Nucleus accumbens (tissue), 56 donors: Measurements from ENCODE around the gene ZDHHC14.
A peak's percentile ranks its signal among the peaks of the same experiment; 100 is the strongest.

Source experiments
- DNase-seq, 56 donors: peaks; one replicate each; lab custom pipeline; 2025; lab: John Stamatoyannopoulos, UW

ZDHHC14 gene

DNA sequence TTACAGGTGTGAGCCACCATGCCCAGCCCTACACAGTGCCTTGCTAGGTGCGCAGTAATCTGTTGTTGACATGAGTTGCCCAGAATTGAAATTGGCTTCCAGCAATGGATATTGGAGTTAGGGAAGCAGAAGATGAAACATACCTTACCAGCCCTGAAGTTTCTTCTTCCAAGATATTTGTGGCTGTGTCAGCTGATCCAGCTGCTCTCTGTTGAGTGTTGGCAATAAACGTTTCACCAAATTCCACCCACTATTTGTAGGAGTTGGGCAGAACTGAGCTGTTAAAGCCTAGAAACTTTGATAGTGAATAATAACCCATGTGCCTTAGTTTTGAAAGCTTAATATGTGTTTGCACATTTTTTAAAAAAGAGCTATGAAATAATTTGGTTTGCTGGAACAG, 223.8 kb downstream of the ZDHHC14 start:
- DNase-seq: peak in 4 of 56 donors; percentile 14 to 41 (median 24)

DNA sequence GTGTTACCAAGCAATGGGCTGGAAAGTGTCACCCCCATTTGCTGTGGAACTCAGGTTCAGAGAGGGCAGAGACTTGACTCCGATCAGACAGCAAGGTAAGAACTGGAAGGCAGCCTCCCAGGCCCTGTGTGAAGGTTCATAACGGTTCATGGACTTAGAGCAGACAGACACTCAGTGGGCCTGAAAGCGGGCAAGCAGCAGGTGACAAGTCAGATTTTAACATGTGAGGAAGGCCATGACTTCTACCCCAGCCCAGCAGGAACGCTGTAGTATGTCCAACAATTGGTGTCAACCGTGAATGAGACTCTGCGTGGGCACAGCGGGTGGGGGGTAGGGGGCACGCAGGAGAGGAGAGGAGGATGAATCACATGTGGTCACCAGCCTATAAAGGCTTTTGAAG, 224.5 kb downstream of the ZDHHC14 start:
- no peak for DNase-seq

DNA sequence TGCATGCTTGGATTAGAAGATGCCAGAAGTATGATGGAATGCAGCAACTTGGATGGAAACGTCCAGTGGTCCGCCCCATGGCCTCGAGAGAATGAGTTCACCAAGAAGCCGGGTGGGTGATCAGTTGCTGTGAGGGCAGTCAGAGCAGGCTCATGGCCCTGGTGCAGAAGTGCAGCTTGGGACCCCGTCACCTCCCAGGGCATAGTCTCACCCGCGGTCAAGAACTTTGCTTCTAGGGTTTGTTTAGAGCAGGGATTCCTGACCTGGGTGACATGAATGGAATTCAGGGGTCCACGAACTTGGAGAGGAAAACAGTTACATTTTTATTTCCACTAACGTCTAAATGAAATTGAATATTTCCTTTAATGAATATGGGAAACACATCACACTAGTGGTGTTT, 225.5 kb downstream of the ZDHHC14 start:
- no peak for DNase-seq

DNA sequence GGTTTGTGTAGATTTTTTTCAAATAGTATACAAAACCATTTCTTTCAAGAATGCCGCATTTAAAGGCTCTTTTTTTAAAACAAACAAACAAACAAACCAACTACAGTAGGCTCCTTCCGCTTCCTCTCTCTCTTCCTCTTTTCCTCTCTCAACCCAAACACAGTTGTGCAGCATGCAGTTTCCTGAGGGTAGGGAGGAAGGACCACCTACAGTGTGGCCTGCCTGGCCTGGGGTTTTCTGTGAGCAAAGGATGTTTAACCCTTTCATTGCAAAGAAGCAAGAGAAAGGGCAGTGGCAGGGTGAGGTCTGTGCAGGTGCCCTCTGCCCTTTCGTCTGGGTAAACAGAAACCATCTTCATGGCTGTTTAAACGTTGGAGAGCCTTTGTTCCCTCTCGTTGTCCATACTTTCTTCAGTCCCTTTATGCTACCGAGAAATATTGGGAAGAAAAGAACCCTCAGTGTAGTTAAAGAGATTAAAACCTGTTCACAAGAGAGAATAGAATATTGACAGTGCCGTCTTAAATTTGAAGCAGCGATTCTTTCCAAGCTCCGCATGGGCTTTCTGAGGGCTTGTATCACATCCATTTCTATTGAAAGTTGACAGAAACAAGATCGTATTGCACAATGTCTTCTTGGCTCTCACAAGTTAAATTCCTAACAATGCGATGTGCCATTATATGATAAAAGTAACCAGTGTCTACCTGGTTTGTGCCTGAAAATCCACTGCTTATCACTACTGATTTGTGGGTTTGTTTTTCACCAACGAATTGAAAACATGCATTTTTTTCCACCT, 226.5 kb downstream of the ZDHHC14 start:
- no peak for DNase-seq

DNA sequence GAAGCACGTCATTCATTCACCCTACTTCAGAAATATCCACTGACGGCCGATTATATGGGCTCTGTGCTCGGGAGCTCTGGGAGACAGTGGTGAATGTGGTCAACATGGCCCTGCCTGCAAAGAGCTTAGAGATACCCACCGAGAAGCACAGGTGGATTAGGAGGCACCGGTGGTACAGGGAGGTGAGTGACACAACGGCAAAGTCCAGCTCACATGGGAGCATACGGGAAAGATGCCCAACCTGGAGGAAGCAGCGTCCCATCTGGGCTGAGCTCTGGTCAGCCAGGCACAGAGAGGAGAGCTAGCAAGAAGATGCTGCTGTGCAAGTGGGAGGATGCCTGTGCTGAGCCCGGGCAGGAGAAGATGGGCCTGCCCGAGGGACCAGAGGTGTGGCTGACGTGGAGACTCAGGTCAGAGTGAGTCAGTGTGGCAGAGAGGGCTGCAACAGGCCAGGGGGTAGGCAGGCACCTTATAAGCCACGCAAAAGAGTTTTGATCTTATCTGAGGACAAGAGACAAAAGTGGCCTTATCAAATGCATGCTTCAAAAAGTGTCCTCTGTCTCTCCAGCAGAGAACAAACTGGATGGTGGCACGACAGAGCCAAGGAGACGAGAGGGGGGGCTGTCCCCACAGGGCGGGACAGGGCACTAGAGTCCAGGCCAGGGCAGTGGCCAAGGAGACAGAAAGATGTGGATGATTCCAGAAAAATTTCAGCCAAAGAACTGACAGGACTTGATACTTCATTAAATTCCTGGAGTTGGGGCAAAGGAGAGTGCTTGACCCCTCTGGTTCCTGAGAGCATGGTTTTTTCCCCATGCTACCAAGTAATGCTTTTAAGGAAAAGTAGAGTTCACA, 227.5 kb downstream of the ZDHHC14 start:
- no peak for DNase-seq

DNA sequence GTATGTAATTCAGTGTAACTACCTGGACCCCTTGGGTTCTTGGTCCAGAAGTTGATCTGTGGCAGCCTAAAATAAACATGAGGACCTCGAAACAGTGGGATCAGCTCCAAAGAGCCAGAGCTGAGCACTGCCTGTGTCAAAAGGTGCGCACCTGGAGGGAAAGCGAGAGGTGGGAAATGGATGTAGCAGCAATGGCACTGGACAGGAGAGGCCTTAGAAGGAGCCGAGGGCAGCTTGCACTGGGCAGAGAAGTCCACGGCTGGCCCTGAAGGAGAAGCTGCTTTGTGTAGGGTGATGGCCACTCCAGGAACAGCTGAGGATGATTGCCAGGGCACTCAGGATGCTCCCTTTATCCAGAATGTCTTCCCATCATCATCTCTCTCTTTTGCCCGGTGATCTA, 228.1 kb downstream of the ZDHHC14 start:
- no peak for DNase-seq

DNA sequence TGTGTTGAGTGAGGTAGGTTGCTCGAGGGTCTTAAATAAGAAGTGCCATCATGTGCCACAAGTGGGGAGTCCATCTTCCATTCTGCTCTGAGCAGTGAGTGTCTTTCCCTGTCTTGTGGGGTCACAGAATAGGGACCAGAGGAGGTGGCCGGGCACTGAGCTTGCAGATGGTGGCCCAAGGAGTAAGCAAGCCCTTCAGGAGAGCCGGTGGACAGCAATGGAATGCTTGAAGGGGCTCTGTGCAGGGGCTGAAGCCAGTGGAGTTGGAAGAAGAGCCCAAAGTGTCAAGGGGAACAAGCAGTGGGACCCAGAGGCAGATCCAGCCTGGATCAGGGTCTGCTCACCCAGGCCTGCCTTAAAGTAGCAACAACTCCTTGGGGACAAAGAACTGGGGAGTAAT, 228.6 kb downstream of the ZDHHC14 start:
- no peak for DNase-seq

DNA sequence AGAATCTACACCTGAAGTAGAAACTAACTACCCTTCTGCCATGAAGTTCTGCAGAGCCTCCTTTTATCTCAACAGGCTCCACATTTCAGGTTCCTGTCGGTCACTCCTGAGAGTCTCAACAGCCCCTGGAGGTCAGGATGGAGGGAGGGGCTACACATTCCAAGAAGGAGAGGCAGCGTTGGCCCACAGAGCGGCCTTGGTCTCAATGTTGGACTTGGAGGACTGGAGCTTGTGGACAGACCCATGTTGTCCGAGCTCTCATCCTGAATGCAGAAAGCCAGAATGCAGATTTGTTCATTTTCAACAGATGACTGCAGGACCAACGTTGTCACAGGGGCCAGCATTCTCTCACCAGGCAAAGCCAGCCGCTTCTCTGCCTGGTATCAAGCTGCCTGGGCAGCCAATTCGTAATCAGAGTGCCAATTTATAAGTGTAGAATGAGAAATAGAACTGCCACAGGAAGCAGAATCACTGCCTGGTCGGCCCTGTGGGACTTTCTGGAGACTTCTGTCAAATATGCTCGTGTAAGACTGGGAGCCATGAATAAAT, 229.5 kb downstream of the ZDHHC14 start:
- no peak for DNase-seq

DNA sequence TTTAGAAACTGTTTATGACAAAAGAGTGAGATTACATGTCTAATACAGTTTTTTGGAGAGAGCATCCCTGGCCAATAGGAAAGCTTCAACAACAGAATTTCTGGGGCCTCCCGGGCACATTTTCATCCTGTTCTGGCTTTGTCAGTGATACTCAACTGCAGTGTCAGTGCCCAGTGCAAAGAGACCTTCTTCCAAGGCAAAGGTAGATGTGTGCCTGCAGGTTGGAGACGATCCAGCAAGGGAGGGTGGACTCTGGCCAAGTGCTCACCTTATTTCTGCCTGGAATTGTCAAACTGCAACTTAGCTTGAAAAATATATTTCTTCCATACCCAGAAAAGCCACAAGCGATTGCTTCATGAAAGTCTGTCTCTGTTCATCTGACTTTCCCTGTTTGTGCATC, 230.4 kb downstream of the ZDHHC14 start:
- DNase-seq: no peak

DNA sequence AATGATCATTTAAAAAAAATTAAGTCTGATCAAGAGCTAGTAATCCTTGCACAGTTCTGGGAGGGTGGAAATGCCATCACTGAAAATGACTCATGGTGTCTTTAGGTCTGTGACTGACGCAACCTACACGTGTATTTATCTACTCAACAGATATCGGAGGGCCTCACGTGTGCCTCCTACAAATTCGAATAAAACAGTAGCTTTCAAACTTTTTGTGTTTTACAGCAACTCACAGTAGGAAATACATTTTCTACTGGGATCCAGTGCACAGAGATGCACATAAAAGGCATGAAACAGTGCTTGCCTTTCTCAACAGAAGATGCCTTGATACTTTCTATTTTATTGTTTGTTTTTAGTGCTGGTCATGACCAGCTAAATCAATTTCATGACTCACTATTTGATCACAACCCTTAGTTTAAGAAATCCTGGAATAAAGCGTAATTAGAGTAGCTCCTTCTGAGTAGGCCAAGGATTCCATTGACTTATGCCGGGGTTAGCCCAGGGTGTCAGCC, 232.1 kb downstream of the ZDHHC14 start:
- peak in 6 of 56 donors; percentile 19 to 49 (median 31) for DNase-seq

DNA sequence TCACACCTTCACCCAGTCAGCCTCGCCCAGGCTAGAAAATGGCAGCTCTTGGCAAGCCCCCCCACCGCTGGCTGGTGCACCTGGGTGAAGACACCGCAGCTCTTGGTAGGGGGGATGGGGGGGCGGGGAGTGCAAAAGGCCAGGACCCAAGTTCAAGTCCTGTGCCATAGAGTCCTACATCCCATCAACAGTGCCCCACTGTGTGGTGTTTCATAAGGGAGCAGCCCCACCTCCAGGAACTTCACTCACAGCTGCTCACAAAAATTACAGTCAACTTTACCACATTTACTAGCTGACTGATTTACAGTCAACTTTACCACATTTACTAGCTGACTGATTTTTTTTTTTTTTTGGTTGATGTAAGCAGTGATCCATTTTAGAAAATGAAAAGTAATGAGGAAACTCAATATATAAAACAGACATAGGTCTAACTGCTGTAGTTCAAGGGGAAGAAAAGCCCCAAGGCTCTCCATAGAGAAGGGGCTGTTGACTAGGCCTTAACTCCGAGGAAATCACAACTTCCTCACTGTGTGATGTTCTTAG, 233.1 kb downstream of the ZDHHC14 start:
- no peak for DNase-seq

DNA sequence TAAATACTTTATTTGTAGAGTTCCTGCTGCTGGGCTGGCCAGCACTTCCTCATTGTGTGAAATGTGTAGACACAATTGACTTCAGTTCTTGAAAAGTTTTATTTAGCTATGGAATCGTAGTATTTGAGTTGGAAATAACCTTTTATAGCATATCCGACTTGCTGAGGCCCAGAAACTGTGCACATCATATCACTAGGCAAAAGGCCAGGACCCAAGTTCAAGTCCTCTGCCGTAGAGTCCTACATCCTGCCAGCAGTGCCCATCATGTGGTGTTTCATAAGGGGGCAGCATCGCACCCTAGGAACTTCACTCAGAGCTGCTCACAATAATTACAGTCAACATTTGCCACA, 234.4 kb downstream of the ZDHHC14 start:
- peak in 3 of 56 donors; percentile 23 to 55 (median 26) for DNase-seq

DNA sequence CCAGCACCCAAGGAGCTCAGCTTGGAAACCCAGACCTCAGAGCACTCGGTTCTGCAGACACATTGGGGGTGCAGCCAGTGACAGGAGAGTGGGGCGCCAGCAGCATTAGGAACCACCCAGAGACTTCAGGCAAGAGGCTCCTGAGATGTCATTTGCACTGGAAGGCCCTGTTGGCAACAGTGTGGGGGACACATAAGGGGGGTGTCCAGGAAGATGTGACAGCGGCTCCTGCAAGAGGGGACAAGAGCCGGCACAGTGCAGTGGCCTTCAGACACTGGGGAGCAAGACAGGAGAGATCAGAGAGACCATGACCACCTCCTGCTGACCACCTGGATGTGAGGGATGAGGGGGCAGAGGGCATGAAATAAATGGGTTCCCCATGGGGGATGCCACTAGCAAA, 235.0 kb downstream of the ZDHHC14 start:
- DNase-seq: no peak

DNA sequence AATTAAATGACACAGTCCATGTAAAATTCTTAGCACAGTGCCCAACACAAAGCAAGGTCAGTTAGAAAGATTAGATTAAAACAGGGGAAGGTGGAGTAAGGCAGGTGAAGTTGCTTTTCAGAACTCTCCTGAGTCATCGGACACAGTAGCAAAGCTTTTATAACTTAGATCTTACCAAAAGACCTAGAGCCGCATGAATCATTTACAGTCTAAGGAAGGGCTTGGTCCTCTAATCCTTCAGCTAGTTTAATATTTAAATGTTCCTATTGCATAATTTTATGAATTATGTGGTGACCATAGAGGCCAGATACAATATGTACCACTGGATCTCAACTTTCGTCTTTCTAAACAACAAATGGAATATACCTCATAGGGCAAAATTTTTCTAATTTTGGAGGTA, 240.0 kb downstream of the ZDHHC14 start:
- no peak for DNase-seq

DNA sequence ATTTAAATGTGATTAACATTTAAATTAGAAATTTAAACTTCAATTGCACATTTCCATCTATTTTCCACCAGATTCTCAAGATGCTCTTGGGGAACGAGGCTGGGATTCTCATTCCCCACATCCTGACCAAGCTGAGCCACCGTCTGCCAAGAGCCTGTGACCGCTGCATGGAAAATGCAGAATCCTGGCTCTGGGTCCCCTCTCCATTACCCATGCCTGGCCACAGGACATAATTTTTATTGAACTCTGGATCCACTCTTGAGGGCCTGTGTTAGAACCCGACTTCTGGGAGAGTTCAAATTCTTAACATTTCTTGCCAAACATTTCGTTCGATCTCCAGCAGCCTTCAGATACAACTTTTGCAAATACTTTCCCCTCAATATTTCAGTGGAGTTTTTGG, 240.4 kb downstream of the ZDHHC14 start:
- no peak for DNase-seq

DNA sequence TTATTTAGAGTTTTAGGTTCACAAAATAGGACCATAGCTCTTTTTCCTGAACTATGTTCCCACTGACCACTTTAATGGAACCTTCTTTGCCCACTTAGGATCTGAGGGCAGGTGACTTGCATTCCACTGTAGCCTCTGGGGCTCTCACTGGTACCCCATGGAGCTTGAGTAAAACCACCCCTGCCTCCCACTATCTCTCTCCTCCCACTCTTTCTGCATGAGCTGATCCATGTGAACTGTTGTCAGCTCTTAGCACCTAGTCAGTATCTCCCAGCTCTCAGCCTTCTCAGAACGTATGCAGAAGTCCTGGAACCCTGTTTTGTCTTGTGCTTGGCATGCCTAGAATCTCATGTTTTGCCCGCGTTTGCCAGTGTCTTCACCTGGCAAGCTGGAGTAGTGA, 241.4 kb downstream of the ZDHHC14 start:
- DNase-seq: no peak

DNA sequence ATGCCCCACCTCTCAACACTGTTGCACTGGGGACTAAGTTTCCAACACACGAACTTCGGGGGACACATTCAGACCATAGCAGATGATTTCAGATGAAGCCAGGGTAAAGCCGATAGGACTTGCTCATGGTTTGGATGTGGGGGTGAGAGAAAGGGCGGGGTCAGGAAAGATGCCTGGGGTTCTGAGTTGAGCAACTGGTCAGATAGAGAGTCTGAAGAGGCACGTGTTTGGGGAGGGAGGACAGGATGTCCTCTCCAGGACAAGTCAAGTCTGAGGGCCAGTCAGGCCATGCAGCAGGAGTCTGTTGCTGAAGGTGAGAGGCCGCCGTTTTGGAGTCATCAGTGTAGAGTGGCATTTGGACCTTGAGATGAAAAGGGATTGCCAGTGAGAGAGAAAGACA, 244.1 kb downstream of the ZDHHC14 start:
- DNase-seq: no peak

DNA sequence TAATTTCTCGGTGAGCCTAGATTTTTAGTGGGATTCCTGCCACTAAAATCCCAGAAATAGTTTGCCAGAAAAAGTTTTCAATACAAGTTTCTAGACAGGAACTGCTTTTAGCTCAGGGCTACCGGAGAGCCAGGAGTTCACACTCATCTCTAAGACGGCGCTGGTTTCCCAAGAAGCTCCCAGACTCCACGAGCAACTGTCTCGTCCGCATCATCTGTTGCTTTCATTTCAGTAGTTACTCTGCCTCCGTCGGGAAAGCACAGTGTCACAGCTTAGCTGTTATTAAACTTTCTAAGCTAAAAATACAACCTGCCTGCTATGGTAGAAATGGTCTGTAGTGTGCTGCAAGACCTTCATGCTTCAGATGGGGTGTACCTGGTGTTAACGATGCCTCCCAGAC, 244.8 kb downstream of the ZDHHC14 start:
- DNase-seq: no peak

DNA sequence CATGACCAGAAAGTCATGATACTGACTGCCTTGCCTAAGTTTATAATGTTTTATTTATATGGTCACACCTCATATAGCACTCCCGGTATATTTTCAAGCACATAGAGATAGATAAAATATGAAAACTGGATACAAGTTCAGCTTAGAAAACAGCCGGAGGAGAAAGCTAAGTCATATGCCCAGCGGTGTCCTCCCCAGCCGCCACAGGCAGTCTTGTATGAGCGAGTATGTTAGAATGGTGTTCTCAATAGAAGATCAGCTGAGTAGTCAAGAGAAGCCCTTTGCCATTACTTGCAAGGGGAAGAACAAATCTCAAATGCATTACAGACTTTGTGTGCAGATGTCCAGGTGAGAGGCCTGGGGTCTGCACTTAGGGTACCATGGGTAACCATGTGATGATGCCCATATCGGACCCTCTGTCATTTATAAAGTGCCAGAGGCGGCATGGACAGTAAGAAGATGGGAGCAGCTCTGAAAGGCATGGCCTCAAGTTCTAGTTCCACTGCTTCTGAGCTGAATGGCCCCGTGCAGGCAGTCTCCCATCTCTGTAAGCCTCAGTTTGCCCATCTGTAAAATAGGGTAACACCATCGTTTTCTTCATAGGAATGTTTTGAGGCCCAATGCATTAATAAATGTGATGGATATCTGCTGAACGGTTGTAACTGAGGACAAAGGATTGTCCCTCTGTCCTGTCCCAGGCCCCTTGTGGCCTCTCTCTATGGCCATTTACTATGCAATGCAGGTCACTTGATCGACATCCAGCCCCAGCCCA, 246.4 kb downstream of the ZDHHC14 start:
- no peak for DNase-seq

DNA sequence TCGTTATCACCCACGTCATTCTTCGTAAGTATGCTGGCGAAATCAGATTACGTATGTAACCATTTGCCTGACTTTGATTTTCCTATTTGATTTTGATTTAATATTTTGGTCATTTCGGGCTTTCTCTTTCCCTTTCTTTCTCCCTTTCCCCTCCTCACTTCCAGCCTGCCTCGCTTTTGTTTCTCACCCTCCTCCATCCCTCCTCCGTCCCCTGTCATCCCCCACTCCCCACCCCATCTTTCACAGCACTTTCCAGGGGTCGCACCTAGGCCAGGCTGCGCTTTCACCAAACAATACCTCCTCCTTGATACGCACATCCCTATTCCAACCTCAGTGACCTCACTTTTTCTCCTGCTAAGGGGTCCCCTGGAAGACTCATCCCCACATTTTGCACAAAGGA, 247.5 kb downstream of the ZDHHC14 start:
- DNase-seq: no peak
